ENCODE data around the gene CDK5RAP2.

The CDK5RAP2 gene

GRCh38 chr9:120453792-120454191 is 126.2 kb downstream of the CDK5RAP2 start:
- Mint-ChIP-seq H3K9me3 (no peaks in the 10 kb centered on the region), H3K27me3 (no peaks in the 10 kb centered on the region), H3K36me3 (ENCODE audit: insufficient read depth) (peaks cover 24% of the 10 kb centered on the region), H3K27ac (no peak overlapping the region), H3K4me3 (no peak overlapping the region), H3K4me1 (ENCODE audit: low read depth in 2 of 2) (peaks cover 7 to 14% of the 10 kb centered on the region in 2 donors)
- ATAC-seq (replicated peaks) = no peak
- DNase-seq = no peak

- Mint-ChIP-seq H3K36me3 (ENCODE audit: insufficient read depth) (peaks cover 24% of the 10 kb centered on the region), H3K27me3 (no peaks in the 10 kb centered on the region), H3K4me1 (ENCODE audit: low read depth in 2 of 2) (peaks cover 12 to 19% of the 10 kb centered on the region in 2 donors), H3K9me3 (no peaks in the 10 kb centered on the region), H3K27ac (no peak overlapping the region), H3K4me3 (no peak overlapping the region)
- DNase-seq (no peak), ATAC-seq (replicated peaks) (no peak)
Measured at GRCh38 chr9:120452631-120453030, 127.3 kb downstream of the CDK5RAP2 start.

- Mint-ChIP-seq H3K36me3 (ENCODE audit: insufficient read depth) (peaks cover 20% of the 10 kb centered on the region), H3K27ac (no peak overlapping the region), H3K4me3 (no peak overlapping the region), H3K4me1 (ENCODE audit: low read depth in 2 of 2) (peaks cover 17 to 25% of the 10 kb centered on the region in 2 donors), H3K9me3 (no peaks in the 10 kb centered on the region), H3K27me3 (no peaks in the 10 kb centered on the region)
- no peak for DNase-seq
- no peak for ATAC-seq (replicated peaks)
Measured at GRCh38 chr9:120450916-120451315, 129.1 kb downstream of the CDK5RAP2 start.

GRCh38 chr9:120449566-120449965 is 130.4 kb downstream of the CDK5RAP2 start:
- Mint-ChIP-seq H3K4me3 (no peak overlapping the region), H3K4me1 (ENCODE audit: low read depth in 2 of 2) (peaks cover 14 to 25% of the 10 kb centered on the region in 2 donors), H3K36me3 (ENCODE audit: insufficient read depth) (peaks cover 20% of the 10 kb centered on the region), H3K9me3 (no peaks in the 10 kb centered on the region), H3K27ac (no peak overlapping the region), H3K27me3 (no peaks in the 10 kb centered on the region)
- DNase-seq (no peak), ATAC-seq (replicated peaks) (no peak)

- Mint-ChIP-seq H3K9me3 (no peaks in the 10 kb centered on the region), H3K27me3 (no peaks in the 10 kb centered on the region), H3K4me1 (ENCODE audit: low read depth in 2 of 2) (peaks cover 14 to 24% of the 10 kb centered on the region in 2 donors), H3K27ac (no peak overlapping the region), H3K4me3 (no peak overlapping the region), H3K36me3 (ENCODE audit: insufficient read depth) (peaks cover 16% of the 10 kb centered on the region)
- DNase-seq = no peak
- no peak for ATAC-seq (replicated peaks)
Measured at GRCh38 chr9:120447959-120448500, 131.9 kb downstream of the CDK5RAP2 start.

GRCh38 chr9:120446671-120447070 is 133.3 kb downstream of the CDK5RAP2 start:
- ATAC-seq (replicated peaks) (no peak), DNase-seq (no peak)
- Mint-ChIP-seq H3K27me3 (no peaks in the 10 kb centered on the region), H3K36me3 (ENCODE audit: insufficient read depth) (peaks cover 23% of the 10 kb centered on the region), H3K9me3 (no peaks in the 10 kb centered on the region), H3K27ac (peak overlapping the region; percentile 1 to 8), H3K4me3 (no peak overlapping the region), H3K4me1 (ENCODE audit: low read depth in 2 of 2) (peaks cover 14 to 21% of the 10 kb centered on the region in 2 donors)

- no peaks in the 10 kb centered on the region for H3K9me3 Mint-ChIP-seq
- ATAC-seq (replicated peaks) (no peak), DNase-seq (no peak)
- no peak overlapping the region for H3K4me3 Mint-ChIP-seq
- peaks cover 12 to 14% of the 10 kb centered on the region in 2 donors for H3K4me1 Mint-ChIP-seq (ENCODE audit: low read depth in 2 of 2)
- H3K36me3 Mint-ChIP-seq (ENCODE audit: insufficient read depth) = peaks cover 22% of the 10 kb centered on the region
- H3K27ac Mint-ChIP-seq = no peak overlapping the region
- no peaks in the 10 kb centered on the region for H3K27me3 Mint-ChIP-seq
Measured at GRCh38 chr9:120443976-120444375, 136.0 kb downstream of the CDK5RAP2 start.

GRCh38 chr9:120443489-120443888 is 136.5 kb downstream of the CDK5RAP2 start:
- ATAC-seq (replicated peaks) (no peak), DNase-seq (no peak)
- Mint-ChIP-seq H3K27ac (no peak overlapping the region), H3K27me3 (no peaks in the 10 kb centered on the region), H3K4me3 (no peak overlapping the region), H3K9me3 (no peaks in the 10 kb centered on the region), H3K4me1 (ENCODE audit: low read depth in 2 of 2) (peaks cover 9 to 10% of the 10 kb centered on the region in 2 donors), H3K36me3 (ENCODE audit: insufficient read depth) (peaks cover 22% of the 10 kb centered on the region)

GRCh38 chr9:120442308-120442995 is 137.5 kb downstream of the CDK5RAP2 start:
- no peak overlapping the region for H3K4me3 Mint-ChIP-seq
- no peaks in the 10 kb centered on the region for H3K27me3 Mint-ChIP-seq
- ATAC-seq (replicated peaks) (no peak), DNase-seq (no peak)
- H3K4me1 Mint-ChIP-seq (ENCODE audit: low read depth in 2 of 2) = peaks cover 11 to 12% of the 10 kb centered on the region in 2 donors
- no peak overlapping the region for H3K27ac Mint-ChIP-seq
- H3K9me3 Mint-ChIP-seq = no peaks in the 10 kb centered on the region
- H3K36me3 Mint-ChIP-seq (ENCODE audit: insufficient read depth) = peaks cover 29% of the 10 kb centered on the region

GRCh38 chr9:120441426-120442307 is 138.3 kb downstream of the CDK5RAP2 start:
- peaks cover 10 to 14% of the 10 kb centered on the region in 2 donors for H3K4me1 Mint-ChIP-seq (ENCODE audit: low read depth in 2 of 2)
- no peak overlapping the region for H3K27ac Mint-ChIP-seq
- ATAC-seq (replicated peaks) (no peak), DNase-seq (no peak)
- H3K27me3 Mint-ChIP-seq = no peaks in the 10 kb centered on the region
- no peak overlapping the region for H3K4me3 Mint-ChIP-seq
- H3K36me3 Mint-ChIP-seq (ENCODE audit: insufficient read depth) = peaks cover 36% of the 10 kb centered on the region
- H3K9me3 Mint-ChIP-seq = no peaks in the 10 kb centered on the region

GRCh38 chr9:120440791-120441190 is 139.2 kb downstream of the CDK5RAP2 start:
- H3K4me1 Mint-ChIP-seq (ENCODE audit: low read depth in 2 of 2) = peaks cover 6 to 10% of the 10 kb centered on the region in 2 donors
- no peak overlapping the region for H3K27ac Mint-ChIP-seq
- ATAC-seq (replicated peaks) (no peak), DNase-seq (no peak)
- no peak overlapping the region for H3K4me3 Mint-ChIP-seq
- H3K36me3 Mint-ChIP-seq (ENCODE audit: insufficient read depth) = peaks cover 37% of the 10 kb centered on the region
- H3K27me3 Mint-ChIP-seq = no peaks in the 10 kb centered on the region
- no peaks in the 10 kb centered on the region for H3K9me3 Mint-ChIP-seq

- peaks cover 42% of the 10 kb centered on the region for H3K36me3 Mint-ChIP-seq (ENCODE audit: insufficient read depth)
- no peaks in the 10 kb centered on the region for H3K9me3 Mint-ChIP-seq
- peak overlapping the region in 1 of 2 donors; percentile 4 for H3K27ac Mint-ChIP-seq
Measured at GRCh38 chr9:120439926-120440325, 140.0 kb downstream of the CDK5RAP2 start.

GRCh38 chr9:120438836-120439546 is 141.0 kb downstream of the CDK5RAP2 start:
- H3K27ac Mint-ChIP-seq = no peak overlapping the region
- ATAC-seq (replicated peaks) (no peak), DNase-seq (no peak)

More at GRCh38 chr9:120439926-120440325, 140.0 kb downstream of the CDK5RAP2 start:
- Mint-ChIP-seq H3K4me3 (no peak overlapping the region), H3K27me3 (no peaks in the 10 kb centered on the region), H3K4me1 (ENCODE audit: low read depth in 2 of 2) (peaks cover 6 to 10% of the 10 kb centered on the region in 2 donors)
- DNase-seq (no peak), ATAC-seq (replicated peaks) (no peak)

More at GRCh38 chr9:120438836-120439546, 141.0 kb downstream of the CDK5RAP2 start:
- no peak overlapping the region for H3K4me3 Mint-ChIP-seq
- peaks cover 42% of the 10 kb centered on the region for H3K36me3 Mint-ChIP-seq (ENCODE audit: insufficient read depth)
- H3K4me1 Mint-ChIP-seq (ENCODE audit: low read depth in 2 of 2) = peaks cover 6 to 15% of the 10 kb centered on the region in 2 donors
- no peaks in the 10 kb centered on the region for H3K27me3 Mint-ChIP-seq
- no peaks in the 10 kb centered on the region for H3K9me3 Mint-ChIP-seq
